HG02571 (cell line): Measurements from ENCODE around the gene CIB4.

Source experiments
- ATAC-seq: cut with Tn5 transposase; IDR thresholded peaks from one replicate; pipeline ENCODE4 v1.9.1; 2021; ENCODE audit warnings: mild to moderate bottlenecking, moderate library complexity; ENCODE audit not compliant: unreplicated experiment

Gene CIB4

GRCh38 chr2:26645762-26646161 is 4.6 kb upstream of the CIB4 start:
- ATAC-seq = no peak

DNA sequence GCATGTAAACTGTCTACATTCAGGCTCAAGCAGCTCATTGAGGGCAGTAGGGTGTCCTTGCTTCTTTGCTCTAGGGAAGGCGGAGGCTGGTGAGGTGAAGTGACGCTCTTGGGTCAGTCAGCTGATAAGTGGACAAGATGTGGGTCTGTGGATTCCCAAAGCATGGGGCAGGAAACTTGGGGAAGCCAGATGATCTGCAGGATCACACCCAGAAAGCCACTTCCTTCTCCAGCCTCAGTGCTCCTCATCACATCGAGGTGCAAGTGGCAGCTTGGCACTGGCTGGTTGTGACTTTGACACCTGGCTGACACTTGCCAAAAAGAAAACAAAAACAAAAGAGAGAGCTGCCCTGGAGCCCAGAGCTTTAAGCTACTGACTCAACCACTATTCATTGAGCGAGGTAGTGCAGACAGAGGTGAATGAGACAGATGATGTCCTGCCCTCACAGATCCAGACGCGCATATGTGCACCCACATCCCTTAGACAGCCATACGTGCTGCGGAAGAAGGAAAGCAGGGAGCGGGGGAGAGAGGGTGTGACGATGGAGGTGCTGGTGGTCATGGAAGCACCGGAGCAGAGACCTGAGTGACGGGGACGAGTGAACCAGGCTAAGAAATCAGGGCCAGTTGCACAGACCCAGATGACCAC is 3.1 kb upstream of the CIB4 start:
- no peak for ATAC-seq

DNA sequence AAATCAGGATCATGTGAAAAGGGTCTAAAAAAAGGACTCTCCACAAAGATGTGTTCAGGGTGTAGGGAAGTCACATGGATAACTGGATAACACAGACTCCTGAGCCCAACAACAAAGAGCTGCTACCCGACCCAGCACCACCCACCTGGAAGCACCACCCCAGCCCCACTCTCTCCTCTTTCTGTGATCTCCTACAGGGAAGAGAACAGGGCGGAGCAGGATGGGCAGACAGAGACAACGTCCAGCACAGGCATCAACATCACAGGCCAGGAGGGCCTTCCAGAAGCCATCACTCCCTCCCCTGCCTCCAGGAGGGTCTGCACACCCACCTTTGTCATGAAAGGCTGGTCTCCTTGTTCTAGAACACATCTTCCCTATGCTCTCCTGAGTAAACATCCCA is 1.3 kb upstream of the CIB4 start:
- ATAC-seq = no peak

- ATAC-seq = no peak
Observed at GRCh38 chr2:26640331-26640745, 828 bp downstream of the CIB4 start.

- no peak for ATAC-seq
Observed at GRCh38 chr2:26639685-26640243, 1.4 kb downstream of the CIB4 start.

- no peak for ATAC-seq
Observed at GRCh38 chr2:26637811-26638310, 3.3 kb downstream of the CIB4 start.

GRCh38 chr2:26636935-26637334 is 4.2 kb downstream of the CIB4 start:
- ATAC-seq = no peak

DNA sequence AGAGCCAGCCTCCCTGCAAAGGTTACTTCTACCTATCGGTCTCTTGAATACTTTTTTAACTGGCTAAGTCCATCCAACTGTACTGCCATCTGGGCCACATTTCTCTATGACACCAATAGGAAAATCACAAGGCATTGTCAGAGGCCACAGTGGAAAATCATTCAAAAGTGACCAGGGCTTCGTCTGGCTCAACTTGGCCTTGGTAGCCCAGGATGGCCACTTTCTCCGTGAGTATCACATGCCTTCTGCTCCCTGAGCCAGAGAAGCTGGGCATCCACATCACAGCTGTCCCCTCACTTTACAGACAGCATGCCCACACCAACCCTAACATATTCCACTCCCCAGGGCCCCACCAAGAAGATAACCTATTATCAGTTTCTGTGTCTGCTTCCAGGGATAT is 5.8 kb downstream of the CIB4 start:
- ATAC-seq = no peak

- ATAC-seq = no peak
Observed at GRCh38 chr2:26634636-26635230, 6.4 kb downstream of the CIB4 start.

- ATAC-seq = no peak
Observed at GRCh38 chr2:26633993-26634595, 7.1 kb downstream of the CIB4 start.

DNA sequence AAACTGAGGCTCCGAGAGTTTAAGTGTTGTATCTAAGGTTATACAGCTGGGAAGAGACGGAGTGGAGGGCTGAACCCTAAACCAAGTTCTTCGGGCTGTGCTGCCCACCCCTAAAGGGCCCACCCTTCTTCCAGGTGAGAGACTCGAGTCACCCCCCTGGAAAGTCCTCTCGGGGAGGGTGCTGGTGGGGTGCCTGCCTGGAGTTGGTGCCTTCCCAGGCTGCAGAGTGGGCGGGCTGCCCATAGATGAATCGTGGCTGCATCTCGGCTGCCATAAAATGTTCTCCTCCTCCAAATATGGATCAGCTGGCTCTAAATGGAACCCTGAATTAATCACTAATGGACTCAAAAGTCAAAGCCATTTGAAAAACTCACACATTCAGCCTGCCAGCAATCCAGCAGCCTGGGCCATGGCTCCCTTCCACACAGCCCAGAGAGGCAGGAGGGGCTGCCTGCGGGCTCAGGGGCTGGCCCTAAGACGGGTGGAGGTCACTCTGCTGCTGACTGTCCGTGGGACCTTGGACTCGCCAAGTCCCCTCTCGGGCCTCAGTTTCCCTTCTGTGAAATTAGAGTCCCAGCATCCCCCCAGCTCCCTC is 7.7 kb downstream of the CIB4 start:
- ATAC-seq = no peak

DNA sequence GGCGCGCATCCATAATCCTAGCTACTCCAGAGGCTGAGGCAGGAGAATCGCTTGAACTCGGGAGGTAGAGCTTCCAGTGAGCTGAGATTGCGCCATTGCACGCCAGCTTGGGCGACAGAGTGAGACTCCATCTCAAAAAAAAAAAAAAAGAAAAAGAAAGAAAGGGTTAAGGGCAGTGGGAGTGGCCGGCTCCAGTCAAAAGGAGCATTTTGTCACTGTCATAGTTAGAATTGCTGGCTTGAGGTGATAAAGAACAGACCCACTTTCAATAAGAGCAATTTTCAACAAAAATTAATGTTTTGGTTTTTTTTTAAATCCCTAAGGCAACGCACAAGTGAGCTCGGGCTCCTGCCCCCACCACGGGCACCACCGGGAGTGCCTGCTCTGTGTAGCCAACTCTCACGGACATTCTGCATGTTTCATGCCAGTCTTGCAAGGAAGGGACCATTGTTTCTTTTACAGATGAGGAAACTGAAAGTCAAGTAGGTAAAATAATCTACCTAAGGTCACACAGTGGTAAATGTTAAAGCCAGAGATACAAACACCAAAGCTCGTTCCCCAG is 8.5 kb downstream of the CIB4 start:
- ATAC-seq = no peak

- no peak for ATAC-seq
Observed at GRCh38 chr2:26631401-26632170, 9.6 kb downstream of the CIB4 start.

DNA sequence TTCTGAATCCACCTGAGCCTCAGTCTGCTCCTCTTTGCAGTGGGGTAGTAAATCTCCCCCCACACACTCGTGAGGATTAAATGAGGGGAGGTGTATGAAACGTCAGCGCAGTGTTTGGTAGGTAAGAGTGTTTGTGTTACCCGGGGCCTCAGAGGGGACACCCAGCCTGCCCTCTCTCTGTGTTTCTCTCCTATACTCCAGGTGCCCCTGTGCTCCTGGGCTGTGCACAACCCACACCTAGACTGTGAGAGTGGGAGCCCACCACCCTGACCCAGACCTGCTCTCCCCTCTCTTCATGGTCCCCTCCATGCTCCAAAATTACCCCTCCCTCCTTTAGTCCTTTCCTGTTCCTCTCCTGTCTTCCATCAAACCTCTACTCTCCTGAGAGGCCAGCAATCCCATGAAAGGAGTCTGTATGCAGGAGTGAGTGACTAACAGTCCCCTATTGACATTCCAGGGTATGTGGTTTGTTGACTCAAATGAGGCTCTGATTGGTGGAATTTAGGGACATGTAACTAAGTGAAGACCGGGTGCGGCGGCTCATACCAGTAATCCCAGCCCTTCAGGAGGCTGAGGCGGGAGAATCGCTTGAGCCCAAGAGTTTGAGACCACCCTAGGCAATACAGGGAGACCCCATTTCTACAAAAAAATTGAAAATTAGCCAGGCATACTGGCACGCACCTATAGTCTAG is 10.4 kb downstream of the CIB4 start:
- ATAC-seq = no peak

GRCh38 chr2:26630235-26630634 is 10.9 kb downstream of the CIB4 start:
- ATAC-seq = no peak

DNA sequence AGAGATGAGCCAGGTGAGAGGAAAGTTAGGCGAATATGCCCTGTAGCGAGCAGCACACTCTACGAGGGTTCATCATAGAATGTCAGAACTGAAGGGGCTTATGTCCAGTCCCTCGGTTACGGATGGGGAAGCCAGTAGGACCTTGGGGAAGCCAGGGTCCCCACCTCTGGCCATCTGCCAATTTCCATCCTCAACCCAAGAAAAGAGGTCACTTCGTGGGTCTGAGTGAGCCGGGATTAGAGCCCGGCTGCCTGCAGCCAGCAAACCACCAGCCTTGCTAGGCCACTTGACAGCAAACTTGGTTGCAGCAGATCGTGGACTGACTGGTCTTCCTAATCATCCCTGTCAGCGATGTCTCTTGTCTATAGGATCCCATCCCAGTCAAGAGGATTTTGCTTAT is 11.4 kb downstream of the CIB4 start:
- ATAC-seq = no peak

- no peak for ATAC-seq
Observed at GRCh38 chr2:26629346-26629630, 11.9 kb downstream of the CIB4 start.

- no peak for ATAC-seq
Observed at GRCh38 chr2:26628561-26629345, 12.4 kb downstream of the CIB4 start.

GRCh38 chr2:26627350-26628105 is 13.6 kb downstream of the CIB4 start:
- no peak for ATAC-seq
